ENCODE results near the gene HDGFL1.

Gene HDGFL1

DNA sequence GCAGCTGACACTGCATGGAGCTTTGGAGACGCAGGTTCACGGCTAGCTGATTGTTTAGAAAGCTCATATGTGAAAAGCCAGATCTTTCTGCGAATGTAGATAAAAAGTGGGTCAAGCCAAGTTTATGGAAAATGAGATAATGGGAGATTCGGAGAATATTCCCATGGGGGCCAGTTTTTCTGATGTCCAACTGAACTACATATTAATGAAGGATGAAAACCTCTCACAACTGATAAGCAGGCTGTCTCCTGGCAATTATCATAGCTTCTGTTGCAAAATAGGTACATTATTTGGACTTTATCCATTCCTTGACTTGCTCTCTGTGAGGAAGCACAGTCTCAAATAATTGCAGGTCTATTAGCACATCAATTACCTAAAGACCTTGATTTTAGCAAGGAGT, 21.1 kb downstream of the HDGFL1 start:
- no peak for DNase-seq (ENCODE audit: low read depth, low spot score)

DNA sequence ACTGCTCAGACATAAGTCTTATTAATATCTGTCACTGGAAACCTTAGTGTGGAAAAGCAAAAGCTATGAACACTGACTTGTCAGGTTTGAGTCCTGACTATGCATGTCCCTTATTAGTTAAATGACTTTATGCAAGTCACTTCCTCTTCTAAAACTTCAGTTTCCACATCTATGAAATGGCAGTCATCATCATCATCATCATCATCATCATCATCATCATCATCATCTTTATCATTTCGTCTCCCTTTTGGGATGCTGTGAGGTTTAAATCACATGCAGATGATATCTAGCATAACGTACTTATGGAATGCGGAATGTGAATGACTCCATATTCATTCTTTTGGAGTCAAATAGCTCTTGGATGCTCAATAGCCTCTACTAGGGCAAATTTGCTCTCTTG, 24.5 kb downstream of the HDGFL1 start:
- no peak for DNase-seq (ENCODE audit: low read depth, low spot score)

DNA sequence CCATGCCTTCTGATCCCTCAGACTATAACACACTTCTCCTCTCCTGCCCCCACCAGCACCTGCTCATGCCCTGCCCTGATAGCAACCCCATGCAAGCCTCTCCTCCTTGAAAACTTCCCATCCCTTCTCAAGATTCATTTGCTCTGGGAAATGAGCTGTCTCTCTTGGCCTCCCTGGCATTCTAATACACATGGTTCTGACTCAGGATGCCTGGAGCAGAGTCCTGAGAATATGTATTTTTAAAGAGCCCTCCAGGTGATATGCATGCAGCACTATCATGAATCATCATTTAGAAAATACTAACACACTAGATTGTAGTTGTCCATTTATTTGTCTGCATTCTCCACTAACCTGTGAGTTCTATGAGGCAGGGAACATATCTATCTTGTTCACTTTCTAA, 26.6 kb downstream of the HDGFL1 start:
- no peak for DNase-seq (ENCODE audit: low read depth, low spot score)

DNA sequence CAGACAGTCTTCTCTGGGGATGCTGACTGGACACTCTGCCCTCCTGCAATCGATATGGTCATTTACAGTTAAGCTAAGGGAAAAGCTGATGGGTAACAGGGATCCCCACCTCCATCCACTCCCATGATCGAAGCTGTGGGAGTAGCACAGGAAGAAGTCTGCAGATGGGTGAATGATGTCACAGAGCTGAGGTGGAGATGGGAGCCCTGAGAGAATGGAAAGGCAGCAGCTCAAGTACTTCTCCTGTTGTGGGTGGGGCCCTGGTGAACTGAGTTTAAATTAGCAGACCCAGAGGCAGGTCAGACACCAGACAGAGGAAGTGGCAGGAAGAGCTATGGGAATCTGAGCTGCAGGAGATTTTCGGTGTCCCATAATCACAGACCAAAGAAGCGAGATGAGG, 29.0 kb downstream of the HDGFL1 start:
- DNase-seq (ENCODE audit: low read depth, low spot score): no peak

DNA sequence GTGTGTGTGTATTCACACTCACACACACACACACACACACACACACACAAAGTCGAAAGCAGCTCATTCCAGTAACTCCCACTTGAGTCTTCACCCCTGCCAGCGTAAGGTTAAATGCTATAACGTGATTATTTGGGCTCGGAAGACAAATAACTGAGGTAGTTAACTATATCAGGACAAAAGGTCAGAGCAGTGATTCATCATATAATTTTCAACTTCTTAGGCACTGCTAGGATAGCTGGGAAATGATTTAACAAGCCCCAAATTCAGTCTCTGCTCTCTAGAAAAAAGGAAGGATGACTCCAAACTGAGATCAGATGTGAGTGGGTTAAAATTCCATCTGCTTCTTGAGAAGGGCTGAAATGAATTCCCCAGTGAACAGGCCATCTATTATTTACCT, 30.7 kb downstream of the HDGFL1 start:
- DNase-seq (ENCODE audit: low read depth, low spot score): no peak

DNA sequence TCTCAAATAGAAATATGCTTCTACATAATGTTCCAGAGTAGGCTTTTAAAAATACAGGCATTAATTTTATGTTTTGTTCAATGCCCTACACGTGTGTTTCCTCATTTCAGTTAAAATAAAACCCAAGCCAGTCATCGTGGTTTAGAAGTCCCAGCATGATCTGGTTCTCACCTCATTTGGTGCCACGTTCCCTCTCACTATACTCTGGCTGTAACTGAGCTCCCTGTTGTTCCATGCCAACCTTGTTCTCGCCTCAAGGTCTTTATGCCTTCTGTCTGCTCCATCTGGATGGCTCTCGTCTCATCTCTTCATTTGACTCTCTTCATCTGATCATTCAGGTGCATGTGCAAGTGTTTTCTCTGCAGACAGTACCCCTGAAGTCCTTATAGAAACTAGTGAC, 32.6 kb downstream of the HDGFL1 start:
- DNase-seq (ENCODE audit: low read depth, low spot score): no peak

DNA sequence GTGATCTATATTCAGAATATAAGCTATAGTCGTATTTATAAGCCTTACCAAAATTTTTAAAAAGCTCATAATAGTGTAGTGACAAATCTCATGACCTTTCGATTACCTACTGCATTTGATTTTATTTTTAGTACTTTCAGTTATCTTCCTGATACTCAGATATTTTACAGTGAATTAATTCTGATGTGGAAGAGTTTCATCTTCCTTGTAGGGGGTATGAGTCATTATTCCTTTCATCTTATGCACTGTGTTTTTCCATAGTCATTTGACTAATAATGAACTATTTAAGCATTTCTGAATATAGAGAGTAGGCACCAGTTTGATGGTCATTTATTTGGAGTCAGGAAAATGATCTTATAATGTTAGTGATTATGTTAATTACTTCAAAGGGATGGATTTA, 36.4 kb downstream of the HDGFL1 start:
- no peak for DNase-seq (ENCODE audit: low read depth, low spot score)

DNA sequence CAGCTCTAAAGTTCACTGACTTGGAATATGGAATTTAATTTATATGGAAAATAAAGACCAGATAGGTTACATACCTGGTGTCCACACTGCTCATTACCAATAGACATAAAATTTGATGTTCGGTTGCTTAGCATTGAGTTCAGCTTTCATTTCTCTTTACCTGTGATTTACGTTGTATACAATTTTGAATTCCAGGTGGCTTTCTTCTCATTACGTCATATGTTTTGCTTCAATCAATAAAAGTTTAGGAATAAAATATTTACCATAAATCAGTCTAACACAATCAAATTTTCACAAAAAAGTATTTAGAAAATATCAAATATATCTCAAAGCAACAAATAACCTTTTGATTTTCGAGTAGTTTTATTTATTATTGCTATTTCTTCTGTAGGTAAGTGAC, 40.8 kb downstream of the HDGFL1 start:
- no peak for DNase-seq (ENCODE audit: low read depth, low spot score)

DNA sequence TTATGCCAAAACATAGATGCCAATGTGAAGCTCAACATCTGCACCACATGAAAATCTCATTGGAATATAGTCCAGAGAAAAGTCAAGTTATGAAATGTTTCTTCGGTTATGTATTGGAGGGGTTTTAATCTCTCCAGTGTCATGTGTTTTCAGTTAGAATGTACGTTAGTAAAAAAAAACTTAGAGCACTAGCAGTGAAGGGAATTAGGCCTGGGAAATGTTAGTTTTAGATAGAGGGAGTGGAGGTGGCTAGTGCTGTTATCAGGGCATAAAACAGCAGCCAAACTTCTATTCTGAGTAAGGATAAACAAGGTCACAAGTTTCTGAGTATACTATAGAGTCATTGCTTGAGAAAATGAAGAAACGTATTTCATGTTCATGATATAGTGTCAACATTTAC, 42.9 kb downstream of the HDGFL1 start:
- DNase-seq (ENCODE audit: low read depth, low spot score): no peak

DNA sequence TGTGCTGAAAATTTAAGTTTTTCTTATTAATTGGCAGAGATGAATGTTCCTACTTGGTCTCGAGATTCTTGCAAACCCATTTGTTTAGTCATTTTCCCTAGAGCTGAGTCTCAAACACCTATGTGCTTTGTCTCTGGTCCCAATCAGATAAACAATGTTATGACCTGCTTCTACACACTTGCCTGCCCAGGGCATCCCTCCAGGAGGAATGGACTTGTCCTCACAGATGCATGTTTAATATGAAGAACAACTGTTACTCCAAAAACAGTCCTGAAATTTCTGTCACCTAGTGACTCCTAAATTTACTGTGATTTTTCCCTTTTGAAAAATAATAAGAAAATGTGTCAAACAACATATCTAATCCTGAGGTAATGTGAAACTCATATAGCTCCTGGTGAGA, 43.7 kb downstream of the HDGFL1 start:
- no peak for DNase-seq (ENCODE audit: low read depth, low spot score)

DNA sequence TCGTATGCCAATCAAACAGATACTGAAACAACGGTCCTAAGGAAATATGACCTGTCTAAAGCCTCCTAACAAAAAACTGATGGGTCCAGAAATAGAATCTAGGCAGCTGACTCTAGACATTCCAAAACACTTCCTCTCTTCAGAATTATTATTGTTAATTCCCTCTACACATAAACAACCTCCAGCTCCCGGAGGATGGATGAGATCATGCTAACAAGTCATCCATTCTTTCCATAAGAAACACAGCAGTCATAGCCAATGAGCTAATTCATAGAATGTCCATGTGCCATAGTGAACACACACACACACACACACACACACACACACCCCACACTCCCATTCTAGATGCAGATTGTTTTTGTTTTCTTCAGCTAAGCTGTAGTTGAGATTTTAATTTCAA, 44.3 kb downstream of the HDGFL1 start:
- DNase-seq (ENCODE audit: low read depth, low spot score): peak; percentile 65

DNA sequence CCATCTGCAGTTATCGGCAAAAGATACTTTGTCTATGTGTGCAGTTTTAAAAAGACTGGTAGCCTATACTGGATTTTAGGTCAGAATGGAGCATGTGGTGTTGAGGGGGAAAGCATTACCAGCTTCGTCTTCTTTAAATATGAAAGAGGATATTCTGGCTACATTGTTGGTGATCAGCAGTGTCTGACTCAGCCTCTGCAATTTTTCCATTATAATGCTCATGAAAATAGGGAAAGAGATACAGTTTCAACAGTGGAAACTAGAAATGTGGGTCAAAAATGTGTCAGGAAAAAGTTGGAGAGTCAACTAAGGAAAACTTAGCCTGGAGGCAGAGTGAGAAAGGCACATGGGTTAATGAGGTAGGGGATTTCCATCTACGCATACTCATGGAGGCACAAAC, 45.2 kb downstream of the HDGFL1 start:
- DNase-seq (ENCODE audit: low read depth, low spot score): no peak

DNA sequence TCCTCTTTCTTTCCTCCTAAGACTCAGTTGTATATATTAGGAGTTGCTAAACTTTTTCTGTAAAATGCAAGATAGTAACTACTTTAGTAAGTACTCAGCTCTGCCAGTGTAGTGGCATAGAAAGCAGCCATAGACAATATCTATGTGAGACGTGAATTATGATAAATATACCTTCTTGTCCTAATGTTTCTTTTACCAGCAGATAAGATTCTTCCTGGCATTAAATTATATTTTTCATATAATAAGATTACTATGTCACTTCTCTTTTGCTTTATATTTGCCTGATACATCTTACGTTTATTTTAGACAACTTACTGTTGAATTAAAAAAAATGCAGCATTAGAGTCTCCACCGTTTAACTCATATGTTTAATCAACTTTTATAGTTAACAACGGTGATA, 51.7 kb downstream of the HDGFL1 start:
- no peak for DNase-seq (ENCODE audit: low read depth, low spot score)
